Tibial nerve (tissue), 4 donors: ENCODE measurements around the gene FBXO8. TPM values are rescaled to one million over a fixed set of nuclear protein-coding genes. Genes with fewer than 3 reads are reported as not detected.
"Not testable (repeated sequence)": the region's sequence is repeated elsewhere in the genome, so short reads cannot be mapped to it uniquely, and the experiment has no call there.

Experiments
- DNase-seq, 2 donors: peaks; one replicate each; pipeline ENCODE4 v3.0.0-alpha.2; 2019; ENCODE audit warnings: low spot score in 2 of 2
- H3K27ac ChIP-seq, 4 donors: fragments of 200-600 bp; sonication (generic) in 3 of 4; one replicate each; pipeline ENCODE4 v1.5.1; 2017 to 2019; ENCODE audit warnings: mild to moderate bottlenecking in 1 of 4
- H3K27me3 ChIP-seq, 2 donors: fragments of 200-600 bp; sonication (generic) in 1 of 2; one replicate each; pipeline versions ENCODE4 v1.5.1 to v1.6.0; 2017 to 2019
- H3K36me3 ChIP-seq, 3 donors: fragments of 200-600 bp; sonication (generic); one replicate each; pipeline ENCODE4 v1.5.1; 2018 to 2019
- H3K4me1 ChIP-seq, 4 donors: fragments of 200-600 bp; sonication (generic) in 3 of 4; one replicate each; pipeline ENCODE4 v1.5.1; 2017 to 2019
- H3K4me3 ChIP-seq, 4 donors: fragments of 200-600 bp; sonication (generic) in 3 of 4; one replicate each; pipeline ENCODE4 v1.5.1; 2017 to 2019; ENCODE audit warnings: mild to moderate bottlenecking in 1 of 4, moderate library complexity in 1 of 4
- H3K9me3 ChIP-seq, 4 donors: fragments of 200-600 bp; sonication (generic) in 3 of 4; one replicate each; pipeline ENCODE4 v1.5.1; 2017 to 2019
- EP300 ChIP-seq, 2 donors: sonication (generic); formaldehyde crosslinking; IDR thresholded peaks; one replicate each; pipeline ENCODE4 v1.6.1; 2017; ENCODE audit warnings: antibody characterized with exemption in 2 of 2, mild to moderate bottlenecking in 1 of 2
- POLR2A ChIP-seq, 2 donors: fragments of 450-650 bp; IDR thresholded peaks; one replicate each; pipeline ENCODE4 v1.6.1; 2017; ENCODE audit warnings: antibody characterized with exemption in 2 of 2, mild to moderate bottlenecking in 2 of 2, moderate library complexity in 2 of 2
- WGBS, 2 donors: methylation state at CpG; one replicate each; pipeline ENCODE4 v1.1.5; 2018; 5-methylcytosine and 5-hydroxymethylcytosine counted together
- total RNA-seq, 4 donors: library from RNA; depleted of rRNA; stranded (reverse); fragments of >200 nt; gene quantifications; one replicate each; pipeline ENCODE4 v1.1.0, GENCODE V29; 2016
- TF ChIP-seq, protein P1 (sequence below), 5 experiments: fragments of 200-600 bp in 3 of 5; fragments of 450-650 bp in 2 of 5; sonication (generic) in 3 of 5; IDR thresholded peaks; one replicate each; pipeline ENCODE4 v1.5.1; 2016 to 2019; ENCODE audit warnings: antibody characterized with exemption in 5 of 5, mild to moderate bottlenecking in 3 of 5, moderate library complexity in 2 of 5

Gene FBXO8
- total RNA-seq, 4 donors from 2014 or later = 25.3 to 34.3 (median 30.3) TPM

DNA sequence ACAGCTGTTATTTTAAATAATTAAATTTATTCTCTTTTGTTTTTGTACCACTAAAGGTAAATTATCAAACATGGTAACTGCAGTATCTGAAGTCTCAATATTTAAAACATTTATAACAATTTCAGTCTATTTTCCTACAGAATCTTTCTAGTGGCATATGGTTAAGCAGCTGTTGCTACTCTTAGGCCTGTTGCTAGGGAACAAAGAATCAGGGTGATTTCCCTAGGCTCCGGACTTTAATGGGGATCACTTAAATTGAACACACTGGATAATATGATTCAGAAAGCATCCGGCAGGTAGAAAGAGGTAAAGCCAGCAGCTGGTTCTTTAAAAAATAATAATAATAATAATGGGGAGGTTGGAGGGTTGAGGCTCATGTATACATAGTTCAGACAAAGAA is 17.6 kb downstream of the FBXO8 start:
- 64 to 69% methylated on average over 2 of the region's 2 CpGs for WGBS, 2 donors
- Histone ChIP-seq H3K27ac (no peak overlapping the region), H3K36me3 (peaks cover 0 to 7% (median 0%) of the 10 kb centered on the region in 3 donors), H3K4me3 (no peak overlapping the region), H3K27me3 (no peaks in the 10 kb centered on the region), H3K4me1 (peaks cover 0 to 29% (median 2%) of the 10 kb centered on the region in 4 donors), H3K9me3 (no peaks in the 10 kb centered on the region)
- TF ChIP-seq, protein P1, sequence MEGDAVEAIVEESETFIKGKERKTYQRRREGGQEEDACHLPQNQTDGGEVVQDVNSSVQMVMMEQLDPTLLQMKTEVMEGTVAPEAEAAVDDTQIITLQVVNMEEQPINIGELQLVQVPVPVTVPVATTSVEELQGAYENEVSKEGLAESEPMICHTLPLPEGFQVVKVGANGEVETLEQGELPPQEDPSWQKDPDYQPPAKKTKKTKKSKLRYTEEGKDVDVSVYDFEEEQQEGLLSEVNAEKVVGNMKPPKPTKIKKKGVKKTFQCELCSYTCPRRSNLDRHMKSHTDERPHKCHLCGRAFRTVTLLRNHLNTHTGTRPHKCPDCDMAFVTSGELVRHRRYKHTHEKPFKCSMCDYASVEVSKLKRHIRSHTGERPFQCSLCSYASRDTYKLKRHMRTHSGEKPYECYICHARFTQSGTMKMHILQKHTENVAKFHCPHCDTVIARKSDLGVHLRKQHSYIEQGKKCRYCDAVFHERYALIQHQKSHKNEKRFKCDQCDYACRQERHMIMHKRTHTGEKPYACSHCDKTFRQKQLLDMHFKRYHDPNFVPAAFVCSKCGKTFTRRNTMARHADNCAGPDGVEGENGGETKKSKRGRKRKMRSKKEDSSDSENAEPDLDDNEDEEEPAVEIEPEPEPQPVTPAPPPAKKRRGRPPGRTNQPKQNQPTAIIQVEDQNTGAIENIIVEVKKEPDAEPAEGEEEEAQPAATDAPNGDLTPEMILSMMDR (IDR thresholded peaks at IDR 0.05) = no peak
- TF ChIP-seq EP300 (IDR thresholded peaks at IDR 0.05) = no peak
- no peak for DNase-seq

DNA sequence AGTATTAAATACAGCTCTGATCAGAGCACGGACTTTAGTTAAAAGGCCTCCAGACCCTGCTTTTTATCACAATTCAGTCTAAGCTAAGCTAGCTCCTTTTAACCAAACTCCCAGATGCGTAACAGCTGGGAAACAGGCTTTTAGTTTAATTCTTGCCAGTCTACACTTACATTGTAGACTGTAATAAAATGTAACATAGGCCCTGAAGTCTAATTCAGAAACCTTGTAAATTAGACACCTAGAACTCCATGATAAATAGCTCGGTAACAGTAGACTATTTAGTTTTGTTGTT is 20.1 kb downstream of the FBXO8 start:
- DNase-seq = no peak
- peaks cover 0 to 2% (median 0%) of the 10 kb centered on the region in 3 donors for H3K36me3 ChIP-seq
- no peak overlapping the region for H3K27ac ChIP-seq
- TF ChIP-seq EP300 (IDR thresholded peaks at IDR 0.05) (no peak), POLR2A (IDR thresholded peaks at IDR 0.05) (no peak)
- TF ChIP-seq, protein P1 (IDR thresholded peaks at IDR 0.05) = no peak
- H3K4me1 ChIP-seq = peaks cover 0 to 34% (median 2%) of the 10 kb centered on the region in 4 donors
- WGBS, 2 donors = 86 to 90% methylated on average over 3 of the region's 3 CpGs
- H3K9me3 ChIP-seq = no peaks in the 10 kb centered on the region
- H3K4me3 ChIP-seq = no peak overlapping the region
- no peaks in the 10 kb centered on the region for H3K27me3 ChIP-seq

DNA sequence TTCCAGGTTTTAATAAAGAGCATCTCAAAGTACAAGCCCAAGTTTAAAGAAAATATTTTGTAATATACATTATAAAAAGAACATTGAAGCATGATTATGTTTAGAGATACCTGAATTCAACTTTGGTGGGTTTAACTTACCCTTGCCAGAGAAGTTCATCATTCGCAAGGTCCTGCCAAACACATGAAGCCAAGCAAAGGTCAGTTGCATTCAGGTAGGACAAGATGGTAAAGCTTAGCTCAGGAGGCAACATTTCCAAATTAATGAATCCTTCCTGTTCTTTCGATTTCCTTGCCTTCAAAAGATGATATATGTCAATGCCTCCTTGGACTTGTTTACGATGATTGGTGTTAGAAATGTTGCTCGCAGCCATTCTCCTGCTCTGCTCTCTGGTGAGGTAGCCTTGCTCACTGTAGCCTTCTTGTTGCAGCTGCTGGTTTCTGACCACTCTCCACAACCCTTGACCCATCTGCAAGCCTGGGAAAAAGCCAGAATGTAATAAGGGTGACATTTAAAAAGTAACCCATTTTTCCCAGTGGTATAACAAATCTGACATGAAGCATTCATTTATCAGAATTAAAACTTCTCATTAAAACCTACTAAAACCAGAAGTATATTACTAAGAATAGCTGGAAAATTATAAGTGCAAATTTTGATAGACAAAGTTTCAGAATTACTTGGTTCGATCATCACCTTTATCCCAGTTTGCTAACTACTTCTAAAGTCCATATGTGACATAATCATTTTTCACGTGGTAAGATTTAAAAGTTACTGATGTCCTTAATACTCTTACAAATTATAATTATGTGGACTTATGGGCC is 20.6 kb downstream of the FBXO8 start:
- H3K27ac ChIP-seq = no peak overlapping the region
- peaks cover 0 to 34% (median 2%) of the 10 kb centered on the region in 4 donors for H3K4me1 ChIP-seq

DNA sequence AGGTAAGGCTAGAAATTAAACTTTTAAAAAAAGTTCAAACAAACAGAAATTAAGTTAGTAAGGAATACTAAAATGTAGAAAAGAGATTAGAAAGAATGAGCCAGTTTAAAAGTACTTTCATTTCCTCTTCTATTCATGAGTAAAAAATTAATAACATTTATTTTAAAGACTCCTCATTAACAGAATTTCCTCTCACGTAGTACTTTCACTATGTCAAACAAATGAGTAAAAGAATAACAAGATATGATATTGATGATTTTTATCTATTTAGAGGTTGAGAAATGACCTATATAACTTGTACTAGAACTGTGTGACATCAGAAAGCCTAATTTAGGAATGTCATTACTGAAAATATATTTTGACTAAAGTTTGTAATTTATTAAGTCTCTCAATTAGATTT is 22.0 kb downstream of the FBXO8 start:
- H3K4me1 ChIP-seq = peaks cover 0 to 25% (median 2%) of the 10 kb centered on the region in 4 donors
- WGBS, 2 donors = 64 to 67% methylated on average over 1 of the region's 1 CpG
- not testable (repeated sequence) for DNase-seq, H3K4me3 ChIP-seq, H3K27ac ChIP-seq, H3K27me3 ChIP-seq, H3K36me3 ChIP-seq, H3K9me3 ChIP-seq

More for the DNA sequence above, 20.6 kb downstream of the FBXO8 start:
- no peaks in the 10 kb centered on the region for H3K27me3 ChIP-seq
- TF ChIP-seq EP300 (IDR thresholded peaks at IDR 0.05) = no peak
- TF ChIP-seq, protein P1 (IDR thresholded peaks at IDR 0.05) = no peak
- no peak for TF ChIP-seq POLR2A (IDR thresholded peaks at IDR 0.05)
- 67 to 71% methylated on average over 6 of the region's 6 CpGs for WGBS, 2 donors
- no peak for DNase-seq
- H3K9me3 ChIP-seq = no peaks in the 10 kb centered on the region
- H3K36me3 ChIP-seq = no peaks in the 10 kb centered on the region
- H3K4me3 ChIP-seq = no peak overlapping the region

DNA sequence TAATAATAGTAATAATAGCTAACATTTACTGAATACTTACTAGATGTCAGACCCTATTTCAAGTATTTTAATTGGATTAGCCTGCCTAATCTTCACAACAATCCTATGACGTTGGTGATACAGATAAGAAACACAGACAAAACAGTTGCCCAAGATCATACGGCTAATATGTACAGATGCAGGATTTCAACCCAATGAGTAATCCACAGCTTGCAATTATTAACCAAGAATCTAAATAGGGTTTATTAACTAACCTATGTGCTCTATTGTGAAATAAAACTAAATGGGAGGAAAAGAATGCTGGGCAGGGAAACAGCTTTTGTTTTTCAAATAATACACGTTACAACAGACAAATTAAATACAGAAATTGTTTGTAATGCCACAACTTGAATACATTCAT is 23.4 kb downstream of the FBXO8 start:
- H3K4me1 ChIP-seq = peaks cover 0 to 24% (median 2%) of the 10 kb centered on the region in 4 donors
- DNase-seq = no peak
- WGBS, 2 donors = 30 to 37% methylated on average over 3 of the region's 3 CpGs

More for the DNA sequence above, 23.4 kb downstream of the FBXO8 start:
- TF ChIP-seq POLR2A (IDR thresholded peaks at IDR 0.05) = no peak
- TF ChIP-seq, protein P1 (IDR thresholded peaks at IDR 0.05) = no peak
- TF ChIP-seq EP300 (IDR thresholded peaks at IDR 0.05) = no peak
- Histone ChIP-seq H3K27ac (no peak overlapping the region), H3K4me3 (no peak overlapping the region), H3K9me3 (no peaks in the 10 kb centered on the region), H3K36me3 (peaks cover 0 to 4% (median 0%) of the 10 kb centered on the region in 3 donors), H3K27me3 (no peaks in the 10 kb centered on the region)
